ENCODE data around the gene PCLO.

DNA sequence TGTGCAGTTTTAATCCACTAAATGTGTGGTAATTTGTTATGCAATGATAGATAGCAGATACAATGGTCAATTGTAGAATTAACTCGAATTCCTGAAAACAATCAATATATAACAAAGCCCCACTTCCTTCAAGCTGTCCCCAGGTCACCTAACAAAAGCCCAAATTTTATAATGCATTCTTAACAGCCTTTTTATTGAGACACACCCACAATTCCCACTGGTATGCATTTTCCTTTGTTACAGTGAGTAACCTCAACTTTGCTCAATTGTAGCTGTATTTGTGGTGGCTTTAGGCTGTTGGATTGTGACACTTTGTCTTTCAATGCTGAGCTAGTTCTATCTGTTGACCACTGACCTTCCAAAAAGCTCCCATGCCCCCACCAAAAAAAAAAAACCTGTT, 439.3 kb downstream of the PCLO start:
- TF ChIP-seq POLR2A (IDR thresholded peaks at IDR 0.05) (no peak), EP300 (IDR thresholded peaks at IDR 0.05) (no peak), POLR2AphosphoS5 (IDR thresholded peaks at IDR 0.05) (no peak)
- TF ChIP-seq, protein P1, sequence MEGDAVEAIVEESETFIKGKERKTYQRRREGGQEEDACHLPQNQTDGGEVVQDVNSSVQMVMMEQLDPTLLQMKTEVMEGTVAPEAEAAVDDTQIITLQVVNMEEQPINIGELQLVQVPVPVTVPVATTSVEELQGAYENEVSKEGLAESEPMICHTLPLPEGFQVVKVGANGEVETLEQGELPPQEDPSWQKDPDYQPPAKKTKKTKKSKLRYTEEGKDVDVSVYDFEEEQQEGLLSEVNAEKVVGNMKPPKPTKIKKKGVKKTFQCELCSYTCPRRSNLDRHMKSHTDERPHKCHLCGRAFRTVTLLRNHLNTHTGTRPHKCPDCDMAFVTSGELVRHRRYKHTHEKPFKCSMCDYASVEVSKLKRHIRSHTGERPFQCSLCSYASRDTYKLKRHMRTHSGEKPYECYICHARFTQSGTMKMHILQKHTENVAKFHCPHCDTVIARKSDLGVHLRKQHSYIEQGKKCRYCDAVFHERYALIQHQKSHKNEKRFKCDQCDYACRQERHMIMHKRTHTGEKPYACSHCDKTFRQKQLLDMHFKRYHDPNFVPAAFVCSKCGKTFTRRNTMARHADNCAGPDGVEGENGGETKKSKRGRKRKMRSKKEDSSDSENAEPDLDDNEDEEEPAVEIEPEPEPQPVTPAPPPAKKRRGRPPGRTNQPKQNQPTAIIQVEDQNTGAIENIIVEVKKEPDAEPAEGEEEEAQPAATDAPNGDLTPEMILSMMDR (IDR thresholded peaks at IDR 0.05): no peak
